ENCODE data around the gene MRPS24.
A peak's percentile ranks its signal among the peaks of the same experiment; 100 is the strongest.

MRPS24 gene

DNA sequence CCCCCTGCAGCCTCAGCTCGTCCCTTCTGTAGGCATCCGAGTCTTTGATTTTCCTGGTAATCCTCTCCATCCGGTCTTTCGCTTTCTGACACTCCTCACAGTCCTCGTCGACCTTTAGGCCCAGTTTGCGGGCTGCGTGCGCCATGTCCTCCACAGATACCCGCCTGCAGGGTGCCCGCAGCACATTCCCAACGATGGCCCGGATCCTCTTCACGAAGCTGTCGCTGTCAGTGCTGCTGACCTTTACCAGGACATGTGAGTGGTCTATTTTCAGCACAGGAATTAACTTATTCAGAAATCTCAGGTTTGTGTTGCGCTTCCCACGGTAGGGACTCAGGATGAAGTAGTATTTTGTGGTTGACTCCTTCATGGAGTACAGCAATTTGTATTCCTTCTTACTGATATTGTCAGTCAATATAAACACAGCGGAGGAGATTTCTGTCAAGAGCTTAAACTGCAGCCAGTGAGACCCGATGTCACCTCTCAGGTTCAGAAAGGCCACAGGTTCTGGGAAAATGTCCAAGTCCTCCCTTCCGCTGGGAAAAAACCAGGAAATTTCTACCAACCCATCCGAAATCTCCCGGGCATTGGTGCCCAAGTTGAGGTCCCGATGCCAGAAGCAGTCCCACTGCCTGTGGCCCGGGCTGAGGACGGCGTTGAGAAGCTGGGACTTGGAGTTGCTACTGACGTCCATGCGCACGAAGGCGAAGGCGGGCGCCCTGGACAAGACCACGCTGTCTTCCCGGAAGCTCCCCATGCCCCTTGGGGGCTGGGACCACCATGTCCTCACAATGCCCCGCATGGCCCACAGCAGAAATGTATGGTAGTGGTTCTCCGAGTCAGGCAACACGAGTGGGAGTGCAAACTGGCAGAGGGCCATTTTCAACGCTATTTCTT lies 8.9 kb upstream of the MRPS24 start:
- DNase-seq (ENCODE audit: low read depth in 2 of 2): no peak

DNA sequence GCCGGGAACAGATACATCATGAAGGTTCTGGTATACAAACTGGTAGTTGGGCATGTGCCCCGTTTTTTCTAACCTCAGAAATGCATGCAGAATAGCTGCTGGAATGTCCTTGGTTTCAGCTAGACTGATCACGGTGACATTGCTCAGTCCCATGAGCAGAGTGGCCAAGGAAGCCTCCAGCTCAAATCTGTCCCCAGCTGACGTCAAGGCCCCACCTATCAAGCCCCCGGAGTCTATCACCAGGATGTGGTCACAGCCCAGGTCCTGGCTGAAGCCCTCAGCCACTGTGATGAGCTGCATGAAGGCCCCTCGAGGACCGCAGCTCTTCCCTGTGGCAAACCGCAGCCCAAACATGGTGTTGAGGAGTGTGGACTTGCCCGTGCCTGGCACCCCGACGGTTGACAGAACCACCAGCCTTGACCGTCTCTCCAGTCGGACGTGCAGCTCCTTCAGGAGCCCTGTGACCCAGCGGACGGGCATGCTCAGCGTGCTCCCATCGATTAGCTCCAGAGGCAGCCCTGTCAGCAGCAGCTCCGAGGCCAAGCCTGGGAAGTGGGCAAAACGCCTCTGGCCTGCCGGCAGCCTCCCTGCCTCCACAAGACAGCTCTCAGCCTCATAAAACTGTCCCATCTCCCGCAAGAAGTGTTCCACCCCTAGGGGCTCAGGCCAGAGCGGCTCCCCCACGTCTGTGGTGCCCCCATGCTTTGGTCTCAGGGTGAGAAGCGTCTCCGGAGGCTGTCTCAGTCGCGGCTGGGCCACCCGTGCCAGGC lies 7.8 kb upstream of the MRPS24 start:
- no peak for DNase-seq (ENCODE audit: low read depth in 2 of 2)

DNA sequence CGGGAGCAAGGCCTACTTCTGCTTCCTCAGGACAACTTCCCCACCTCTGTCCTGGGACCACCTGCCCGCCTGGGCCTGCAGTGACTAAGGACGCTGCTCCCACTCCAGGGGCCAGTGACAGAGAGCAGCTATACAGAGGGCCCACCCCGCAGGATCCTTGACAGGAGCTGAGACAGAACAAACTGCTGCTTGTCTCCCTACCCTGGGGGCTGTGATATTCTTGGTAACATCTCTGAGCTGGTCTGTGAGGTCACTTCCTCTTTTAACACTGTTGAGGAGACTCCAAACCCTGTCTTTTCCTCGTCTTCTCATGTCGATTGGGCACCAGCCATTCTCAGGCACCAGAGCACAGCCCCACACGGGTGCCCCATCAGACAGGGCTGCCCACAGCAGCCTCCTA lies 6.9 kb upstream of the MRPS24 start:
- no peak for DNase-seq (ENCODE audit: low read depth in 2 of 2)

DNA sequence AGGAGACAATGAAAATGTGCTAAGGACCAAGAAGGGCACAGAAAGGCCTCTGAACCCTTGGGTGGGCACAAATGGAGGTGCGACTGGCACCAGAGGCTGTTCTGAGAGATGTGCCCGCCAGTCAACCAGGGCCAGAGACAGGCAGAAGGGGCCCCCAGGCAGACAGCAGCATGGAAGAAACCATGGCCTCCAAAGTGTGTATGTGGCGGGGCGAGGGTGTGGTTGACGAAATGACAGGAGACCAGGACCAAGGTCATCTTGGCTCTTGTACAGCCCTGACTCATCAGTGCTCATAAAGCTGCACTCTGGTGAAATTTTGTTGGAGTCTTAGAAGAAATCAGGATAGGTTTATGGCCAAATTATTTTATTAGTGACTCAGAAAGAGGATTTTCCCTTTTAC lies 4.0 kb upstream of the MRPS24 start:
- DNase-seq (ENCODE audit: low read depth in 2 of 2): no peak

DNA sequence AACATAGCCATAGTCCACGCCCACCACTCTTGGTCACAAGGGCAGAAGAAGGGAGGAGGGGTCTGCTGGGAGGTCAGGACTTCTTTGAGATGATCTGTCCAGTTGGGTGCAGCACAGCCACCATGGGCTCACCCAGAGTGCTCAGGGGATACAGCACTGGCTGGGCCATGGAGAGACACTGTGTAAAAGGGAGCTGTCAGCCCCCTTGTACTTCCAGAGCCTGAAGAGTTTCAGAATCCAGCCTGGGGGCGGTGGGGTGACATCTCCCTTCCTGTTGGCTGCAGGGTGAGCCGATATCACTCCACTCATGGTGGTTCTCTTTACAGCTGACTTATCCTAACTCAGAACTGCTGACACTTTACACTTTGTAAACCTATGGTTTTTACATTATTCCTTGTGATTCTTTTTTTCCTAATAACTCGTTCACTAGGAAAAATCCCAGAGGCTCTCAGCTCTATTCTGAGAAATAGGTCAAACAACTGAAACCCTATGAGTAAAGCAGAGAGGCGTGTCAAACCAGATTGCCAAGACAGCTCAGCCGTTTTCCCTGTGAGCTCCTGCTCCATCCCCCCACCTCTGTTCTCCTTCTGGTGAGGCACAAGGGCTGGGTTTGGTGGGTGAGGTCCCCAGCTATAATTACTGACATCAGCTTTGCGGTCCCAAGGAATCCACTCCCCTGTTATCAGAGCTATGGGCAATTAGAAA lies 3.2 kb upstream of the MRPS24 start:
- no peak for DNase-seq (ENCODE audit: low read depth in 2 of 2)

DNA sequence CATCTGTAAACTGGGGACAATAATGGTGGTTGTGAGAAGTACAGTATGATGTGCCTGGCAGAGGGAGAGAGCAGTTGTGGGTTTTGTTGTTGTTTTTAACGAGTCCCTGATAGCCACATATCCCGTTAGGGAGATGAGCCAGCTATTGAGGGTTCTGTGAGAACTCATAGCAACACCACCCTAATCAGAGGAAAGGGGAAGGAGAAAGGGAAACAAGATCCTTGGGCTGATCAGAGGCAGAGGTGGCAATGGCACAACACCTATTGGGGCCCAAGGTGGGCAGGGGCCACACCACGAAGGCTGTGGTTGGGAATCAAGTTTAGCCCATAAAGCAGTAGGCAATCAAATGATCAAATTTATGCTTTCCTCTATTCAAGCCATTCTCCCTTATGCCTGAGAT lies 1.7 kb upstream of the MRPS24 start:
- no peak for DNase-seq (ENCODE audit: low read depth in 2 of 2)

DNA sequence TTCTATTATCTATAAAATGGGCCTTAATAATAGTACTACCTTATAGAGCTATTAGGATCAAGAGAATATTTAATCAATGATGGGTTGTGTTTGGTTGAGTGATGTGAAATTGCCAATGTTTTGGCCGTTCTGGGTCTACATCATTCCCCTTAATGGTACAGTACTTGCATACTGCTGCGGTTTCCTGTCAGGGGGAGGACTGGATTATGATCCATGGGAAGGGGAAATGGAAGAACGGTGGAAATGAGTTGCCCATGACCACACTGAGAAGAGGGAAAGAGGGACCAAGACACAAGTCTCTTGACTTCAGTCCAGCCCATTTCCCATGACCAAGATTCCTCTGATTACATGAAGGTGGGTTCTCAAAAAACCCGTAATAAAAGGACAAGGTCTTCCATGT lies 999 bp upstream of the MRPS24 start:
- no peak for DNase-seq (ENCODE audit: low read depth in 2 of 2)

DNA sequence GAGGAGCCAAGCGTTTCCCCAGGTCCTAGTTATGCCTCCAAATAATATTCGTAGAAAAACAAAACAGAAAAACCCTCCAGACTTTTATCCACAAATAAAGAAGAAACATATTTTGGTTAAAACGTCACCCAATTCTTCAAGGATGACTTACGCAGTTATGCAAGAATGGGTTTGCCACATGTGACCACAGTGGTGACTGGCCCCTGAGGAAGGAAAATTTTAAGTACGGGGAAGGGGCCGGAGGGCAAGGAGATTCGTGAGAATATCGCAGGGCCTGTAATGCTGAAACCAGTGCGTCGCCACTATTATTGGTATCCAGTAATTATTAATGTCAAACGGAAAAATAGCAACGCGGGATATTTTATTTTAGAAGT lies 537 bp upstream of the MRPS24 start:
- peak in 1 of 2 donors; percentile 13 for DNase-seq (ENCODE audit: low read depth in 2 of 2)

DNA sequence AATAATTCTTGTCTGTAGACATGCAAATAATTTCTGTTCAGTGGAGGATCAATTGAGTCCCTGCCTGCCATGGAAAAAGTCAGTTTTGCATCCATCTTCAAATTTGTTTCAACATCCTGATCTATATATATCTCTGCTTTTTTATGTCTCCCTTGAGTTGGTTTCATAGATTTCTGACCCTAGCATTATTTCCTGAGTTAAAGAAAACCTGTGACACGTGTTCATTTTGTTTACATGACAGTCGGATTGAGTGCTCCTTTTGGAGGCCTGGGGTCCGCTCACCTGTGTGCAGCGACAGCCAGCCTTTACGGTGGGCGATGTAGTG lies 674 bp downstream of the MRPS24 start:
- no peak for DNase-seq (ENCODE audit: low read depth in 2 of 2)

DNA sequence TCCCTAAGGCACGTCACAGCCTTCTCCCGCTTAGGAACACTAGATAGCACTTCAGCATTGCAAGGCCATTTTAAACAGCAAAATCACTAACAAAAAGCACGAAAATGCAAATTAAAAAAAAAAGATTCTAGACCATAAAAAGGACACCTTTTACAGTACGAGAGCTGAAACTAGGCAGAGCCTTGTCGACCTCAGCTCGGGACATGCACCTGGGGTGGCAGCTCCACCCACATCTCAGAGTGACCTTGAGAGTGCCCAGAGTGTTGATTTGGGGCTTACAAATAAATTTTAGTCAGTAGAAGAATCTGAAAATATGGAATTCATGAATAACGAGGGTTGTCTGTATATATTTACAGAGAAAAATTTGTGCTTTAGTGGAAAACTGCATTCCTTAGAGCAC lies 1.1 kb downstream of the MRPS24 start:
- no peak for DNase-seq (ENCODE audit: low read depth in 2 of 2)

DNA sequence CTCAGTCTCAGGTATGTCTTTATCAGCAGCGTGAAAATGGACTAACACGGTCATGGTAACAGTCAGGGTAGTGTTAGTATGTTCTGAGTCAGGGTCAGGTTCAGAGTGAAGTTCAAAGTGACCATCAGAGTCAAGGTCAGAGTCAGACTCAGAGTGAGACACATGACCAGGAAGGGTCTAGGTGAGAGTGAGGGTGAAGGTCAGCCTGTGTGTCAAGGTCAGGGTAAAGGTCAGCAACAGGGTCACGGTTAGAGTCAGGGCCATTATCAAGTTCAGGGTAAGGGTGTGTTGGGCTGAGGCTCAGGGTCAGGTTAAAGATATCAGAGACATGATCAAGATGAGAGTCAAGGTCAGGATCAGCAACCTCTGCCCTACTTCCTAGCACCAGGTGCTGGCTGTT lies 4.0 kb downstream of the MRPS24 start:
- no peak for DNase-seq (ENCODE audit: low read depth in 2 of 2)

DNA sequence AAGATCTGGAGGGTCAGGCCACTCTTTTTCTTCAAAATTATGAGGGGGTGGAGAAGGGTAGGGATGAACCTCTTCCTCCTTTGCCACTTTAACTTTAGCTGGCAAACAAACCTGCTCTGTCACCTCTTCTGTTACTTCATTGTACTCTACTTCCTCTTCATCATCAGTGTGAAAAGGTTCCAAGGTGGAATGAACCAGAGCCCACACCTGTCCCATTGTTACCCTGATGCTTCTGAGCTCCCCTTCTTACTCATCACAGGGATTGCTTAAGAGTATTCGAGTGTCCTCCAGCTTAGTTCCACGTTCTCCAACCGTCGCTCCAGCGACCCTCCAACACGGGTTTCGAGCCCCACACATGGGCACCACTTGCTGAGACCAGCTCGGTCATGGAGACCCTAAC lies 5.2 kb downstream of the MRPS24 start:
- DNase-seq (ENCODE audit: low read depth in 2 of 2): no peak

DNA sequence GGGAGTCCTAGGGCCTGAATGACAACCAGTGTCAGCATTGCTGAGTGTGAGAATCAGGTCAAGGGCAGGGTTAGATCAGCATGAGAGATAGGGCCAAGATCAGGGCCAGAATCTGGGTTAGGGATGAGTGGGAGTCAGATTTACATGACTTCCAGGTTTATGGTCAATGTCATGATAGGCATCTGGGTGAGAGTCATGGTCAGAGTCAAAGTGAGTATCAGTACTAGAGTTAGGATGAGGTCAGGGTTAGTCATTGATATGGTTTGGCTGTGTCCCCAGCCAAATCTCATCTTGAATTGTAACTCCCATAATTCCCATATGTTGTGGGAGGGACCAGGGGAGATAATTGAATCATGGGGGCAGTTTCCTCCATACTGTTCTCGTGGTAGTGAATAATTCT lies 12.3 kb downstream of the MRPS24 start:
- no peak for DNase-seq (ENCODE audit: low read depth in 2 of 2)

DNA sequence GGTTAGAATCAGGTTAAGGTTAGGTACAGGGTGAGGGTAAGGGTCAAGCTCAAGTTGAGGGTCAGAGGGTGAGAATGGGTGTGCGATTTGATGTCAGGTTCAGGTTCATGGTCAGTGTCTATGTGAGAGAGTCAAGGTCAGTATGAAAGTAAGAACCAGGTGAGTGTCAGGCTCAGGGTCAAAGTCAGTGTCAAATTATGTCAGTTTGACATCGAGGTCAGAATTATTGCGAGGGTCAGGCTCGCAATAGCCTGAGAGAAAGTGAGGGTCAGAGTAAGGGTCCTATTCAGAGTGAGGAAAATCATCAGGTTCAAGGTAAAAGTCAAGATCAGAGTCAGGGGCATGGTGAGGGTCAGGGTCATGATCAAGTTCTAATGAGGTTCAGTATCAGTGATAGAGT lies 13.0 kb downstream of the MRPS24 start:
- no peak for DNase-seq (ENCODE audit: low read depth in 2 of 2)

DNA sequence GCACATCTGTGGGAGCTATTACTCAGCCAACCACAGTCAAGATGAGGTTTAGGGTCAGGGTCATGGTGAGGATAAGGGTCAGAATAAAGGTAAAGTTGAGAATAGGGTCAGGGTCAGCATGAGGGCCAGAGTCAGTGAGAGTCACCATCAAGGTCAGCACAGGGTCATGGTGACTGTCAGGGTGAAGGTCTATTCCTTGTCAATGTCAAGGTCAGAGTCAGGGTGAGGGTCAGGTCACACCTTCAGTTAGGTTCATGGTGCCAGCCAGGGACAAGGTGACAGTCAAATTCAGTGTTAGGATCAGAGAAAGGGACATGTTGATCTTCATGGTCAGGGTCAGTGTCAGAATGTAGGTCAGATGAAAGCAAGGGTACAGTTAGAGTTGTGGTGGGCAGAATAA lies 14.1 kb downstream of the MRPS24 start:
- no peak for DNase-seq (ENCODE audit: low read depth in 2 of 2)

DNA sequence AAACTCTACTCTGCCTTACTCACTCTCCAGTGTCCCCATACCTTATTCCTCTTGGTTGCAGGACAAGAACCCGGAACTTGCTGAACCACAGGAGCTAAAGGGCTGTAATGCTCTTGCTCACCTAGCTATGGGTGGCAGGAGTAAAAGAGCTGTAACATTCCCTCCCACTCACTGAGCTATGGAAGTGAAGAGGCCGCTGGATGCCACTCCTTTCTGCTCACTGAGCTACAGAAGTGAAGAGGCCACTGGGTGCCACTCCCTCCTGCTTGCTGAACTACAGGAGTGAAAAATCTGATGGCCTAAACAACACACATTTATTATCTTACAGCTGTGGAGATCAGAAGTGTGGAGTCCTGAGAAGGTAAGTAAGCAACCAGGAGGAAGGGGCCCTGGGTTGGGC lies 17.5 kb downstream of the MRPS24 start:
- DNase-seq (ENCODE audit: low read depth in 2 of 2): no peak

DNA sequence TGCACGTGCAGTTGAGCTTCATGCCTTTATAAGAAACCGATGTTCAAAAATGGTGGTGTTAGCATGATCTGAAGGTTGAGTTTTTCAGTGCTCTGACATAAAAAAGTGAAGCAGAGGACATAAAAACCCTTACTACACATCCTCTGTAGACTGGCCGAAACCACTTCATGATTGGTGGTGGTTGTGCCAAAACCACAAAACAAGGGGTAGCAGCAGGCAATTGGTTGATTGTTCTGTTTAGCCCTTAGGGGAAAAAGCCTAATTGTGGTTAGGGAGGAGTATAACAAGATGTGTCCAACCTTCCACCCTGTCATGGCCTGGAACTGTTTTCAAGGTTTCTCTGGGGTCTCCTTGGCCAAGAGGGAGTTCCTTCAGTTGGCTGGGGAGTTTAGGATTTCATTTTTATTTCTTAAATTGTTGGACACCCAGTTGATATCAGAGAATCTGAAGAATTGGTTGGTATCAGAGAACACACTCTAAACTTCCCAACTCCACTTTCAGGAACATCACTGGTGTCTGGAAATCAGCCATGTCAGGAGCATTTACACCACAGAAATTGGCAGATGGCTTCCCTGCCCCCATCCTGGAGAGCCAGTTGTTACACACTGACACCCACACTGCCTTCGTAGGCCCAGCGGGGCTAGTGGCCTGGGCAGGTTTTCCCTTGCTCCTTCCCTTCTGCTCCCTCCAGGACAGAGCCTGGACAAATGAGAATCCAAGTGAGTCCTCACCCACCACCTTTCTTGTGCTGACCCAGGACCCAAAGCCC lies 18.8 kb downstream of the MRPS24 start:
- no peak for DNase-seq (ENCODE audit: low read depth in 2 of 2)

DNA sequence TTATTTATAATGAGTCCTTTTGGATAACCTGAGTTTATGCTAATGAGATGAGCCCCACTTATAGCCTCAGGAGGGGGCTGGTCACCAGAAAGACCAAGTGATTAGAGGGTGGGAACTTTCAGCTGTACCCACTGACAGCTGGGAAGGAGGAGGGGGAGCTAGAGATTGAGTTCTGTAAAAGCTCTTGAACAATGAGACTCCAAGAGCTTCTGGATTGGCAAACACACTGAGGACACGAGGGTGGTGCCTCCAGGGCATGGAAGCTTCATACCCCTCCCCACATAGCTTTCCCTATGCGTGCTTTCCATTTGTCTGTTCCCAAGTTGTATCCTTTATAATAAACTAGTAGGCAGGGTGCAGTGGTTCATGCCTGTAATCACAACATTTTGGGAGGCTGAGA lies 20.3 kb downstream of the MRPS24 start:
- no peak for DNase-seq (ENCODE audit: low read depth in 2 of 2)

DNA sequence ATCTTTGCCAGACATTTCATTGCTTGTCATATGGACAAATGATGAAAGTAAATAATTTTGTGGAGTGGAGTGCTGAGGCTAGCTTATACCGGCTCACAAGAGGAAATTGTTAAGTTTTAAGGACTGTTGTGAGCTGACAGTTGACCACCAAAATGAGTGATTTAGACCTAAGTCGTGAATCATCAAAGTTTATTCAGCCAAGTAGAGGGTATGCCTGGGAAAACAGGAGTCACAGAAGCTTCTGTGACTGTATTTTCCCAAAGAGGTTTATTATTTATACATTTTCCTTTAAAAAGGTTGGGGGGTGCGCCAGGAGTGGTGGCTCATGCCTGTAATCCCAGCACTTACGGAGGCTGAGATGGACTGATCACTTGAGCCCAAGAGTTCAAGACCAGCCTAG lies 21.8 kb downstream of the MRPS24 start:
- no peak for DNase-seq (ENCODE audit: low read depth in 2 of 2)

DNA sequence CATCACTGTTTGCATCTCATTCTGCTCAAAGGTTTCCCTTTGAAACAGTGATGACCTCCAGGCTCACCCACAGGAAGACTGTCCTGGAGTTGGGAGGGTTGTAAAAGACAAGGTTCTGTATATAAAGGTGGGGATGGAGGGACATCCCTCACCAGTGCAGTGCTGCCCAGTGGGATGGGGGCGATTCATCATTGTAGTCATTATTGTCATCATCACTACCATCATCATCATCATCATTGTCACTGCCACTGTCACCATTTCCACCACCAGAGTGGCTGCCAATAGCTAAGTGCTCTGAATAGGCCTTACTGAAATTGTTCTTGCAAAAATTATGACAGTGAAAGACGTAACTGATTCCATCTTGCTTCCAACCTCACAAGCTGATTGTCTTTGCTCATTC lies 24.7 kb downstream of the MRPS24 start:
- DNase-seq (ENCODE audit: low read depth in 2 of 2): no peak

DNA sequence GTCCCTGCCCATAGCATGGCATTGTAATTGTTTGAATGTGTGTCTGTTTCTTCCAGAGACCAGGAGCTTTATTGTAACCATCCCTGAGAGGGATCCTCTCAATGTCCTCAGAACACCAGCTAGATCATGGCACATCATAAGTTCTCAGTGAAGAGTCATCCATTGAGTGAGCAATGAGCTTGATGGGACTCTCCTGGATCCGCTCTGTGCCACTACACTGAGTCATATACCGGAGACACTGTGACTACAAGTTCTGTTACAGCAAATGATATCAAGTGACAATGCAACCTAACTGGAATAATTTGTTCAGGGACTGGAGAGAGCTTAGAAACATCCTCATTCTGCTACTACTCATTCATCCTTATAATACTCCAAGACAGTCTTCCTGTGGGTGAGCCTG lies 25.1 kb downstream of the MRPS24 start:
- no peak for DNase-seq (ENCODE audit: low read depth in 2 of 2)

DNA sequence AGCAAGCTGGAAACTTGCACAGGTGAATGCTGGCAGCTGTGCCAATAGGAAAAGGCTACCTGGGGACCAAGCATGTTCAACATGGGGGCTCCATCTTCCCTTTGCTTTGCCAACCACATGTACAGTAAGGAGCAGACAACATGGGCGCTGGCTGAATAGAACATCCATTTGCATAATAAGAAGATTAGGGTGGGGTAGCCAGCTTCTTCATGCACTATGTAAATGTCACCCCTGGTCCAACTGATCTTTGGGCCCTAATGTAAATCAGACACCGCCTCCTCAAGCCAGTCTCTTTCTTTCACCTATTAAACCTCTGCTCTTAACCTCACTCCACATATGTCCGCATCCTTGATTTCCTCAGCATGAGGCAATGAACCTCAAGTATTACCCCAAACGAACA lies 26.0 kb downstream of the MRPS24 start:
- no peak for DNase-seq (ENCODE audit: low read depth in 2 of 2)
